Measurements from ENCODE around the gene SOX9. TPM values are rescaled to one million over a fixed set of nuclear protein-coding genes. Genes with fewer than 3 reads are reported as not detected.

SOX9 gene
- total RNA-seq, 1 experiment from 2014 or later: 1.3 TPM

GRCh38 chr17:72158895-72159885 is 38.4 kb downstream of the SOX9 start:
- H2AFZ ChIP-seq (ENCODE audit: low read length): no peak overlapping the region
- no peak overlapping the region for H3K27ac ChIP-seq (ENCODE audit: insufficient read length, low read depth, low read length)
- H4K91ac ChIP-seq (ENCODE audit: insufficient read length, low read depth, low read length): no peak overlapping the region
- no peaks in the 10 kb centered on the region for H3K27me3 ChIP-seq (ENCODE audit: insufficient read depth, low read length)
- H4K20me1 ChIP-seq (ENCODE audit: control insufficient read depth, insufficient read depth, insufficient read length): no peaks in the 10 kb centered on the region
- no peaks in the 10 kb centered on the region for H3K79me1 ChIP-seq (ENCODE audit: insufficient read depth, low read depth, low read length, poor library complexity, severe bottlenecking)
- H3K4me2 ChIP-seq (ENCODE audit: insufficient read depth, insufficient read length, low read length): no peak overlapping the region
- no peak overlapping the region for H3K23ac ChIP-seq (ENCODE audit: insufficient read length, low read depth, low read length)
- H3K4ac ChIP-seq (ENCODE audit: low read depth, low read length): no peak overlapping the region
- Mint-ChIP-seq H3K27me3 (ENCODE audit: low read depth) (peaks cover 2% of the 10 kb centered on the region), H3K4me3 (no peak overlapping the region), H3K27ac (no peak overlapping the region), H3K36me3 (ENCODE audit: insufficient read depth in 1 of 3, low read depth in 3 of 3) (peaks cover 0 to 8% (median 0%) of the 10 kb centered on the region in 3 experiments; a peak in 3 of 7 replicates), H3K4me1 (peaks cover 10% of the 10 kb centered on the region in 2 experiments), H3K9me3 (no peaks in the 10 kb centered on the region; a peak in 1 of 5 replicates)
- H2BK5ac ChIP-seq (ENCODE audit: insufficient read length, low read length): no peak overlapping the region
- no peak overlapping the region for H2BK120ac ChIP-seq (ENCODE audit: low read depth, low read length, poor library complexity, severe bottlenecking)
- H2BK20ac ChIP-seq (ENCODE audit: low read depth, low read length, poor library complexity, severe bottlenecking): no peak overlapping the region
- H3K9ac ChIP-seq (ENCODE audit: extremely low read depth, insufficient read length, low read length): no peak overlapping the region
- DNase-seq: peak; percentile 20
- no peak overlapping the region for H3K18ac ChIP-seq (ENCODE audit: insufficient read length, low read depth, low read length)
- no peak for TF ChIP-seq CTCF (conservative IDR thresholded peaks at IDR 0.05)
- H3T11ph ChIP-seq (ENCODE audit: low read length): no peak overlapping the region
- no peak overlapping the region for H2AK5ac ChIP-seq (ENCODE audit: insufficient read length, low read length)
- no peak overlapping the region for H3K14ac ChIP-seq (ENCODE audit: insufficient read depth, low read length)
- no peak overlapping the region for H2BK12ac ChIP-seq (ENCODE audit: insufficient read length, low read depth, low read length)
- H2BK15ac ChIP-seq (ENCODE audit: low read depth, low read length): no peak overlapping the region
- H3K79me2 ChIP-seq (ENCODE audit: insufficient read depth, low read length): no peaks in the 10 kb centered on the region
- no CpG with 5 or more reads among the region's 15 CpGs for WGBS (ENCODE audit: extremely low coverage, insufficient read length, low lambda C conversion rate)
- no peak overlapping the region for H4K5ac ChIP-seq (ENCODE audit: insufficient read length, low read depth, low read length)
- no peaks in the 10 kb centered on the region for H3K23me2 ChIP-seq (ENCODE audit: insufficient read length, low read depth, low read length, poor library complexity, severe bottlenecking)
- no peak overlapping the region for H4K8ac ChIP-seq (replicated peaks; ENCODE audit: insufficient read length, low read depth, low read length)
- peaks cover 4% of the 10 kb centered on the region; the same call in 1 of the 2 replicates for H3K4me1 ChIP-seq (ENCODE audit: insufficient read depth, low read length)
- no peak overlapping the region for H3K56ac ChIP-seq (ENCODE audit: insufficient read length, low read depth, low read length)
- no peaks in the 10 kb centered on the region for H3K9me3 ChIP-seq (ENCODE audit: control insufficient read depth, low read depth, low read length)
